GM21423 (cell line): ENCODE results near the gene NPB.
A peak's percentile ranks its signal among the peaks of the same experiment; 100 is the strongest.

Experiments
- ATAC-seq: cut with Tn5 transposase; IDR thresholded peaks from one replicate; pipeline ENCODE4 v1.9.1; 2021; ENCODE audit warnings: mild to moderate bottlenecking, moderate library complexity; ENCODE audit not compliant: unreplicated experiment

The NPB gene

DNA sequence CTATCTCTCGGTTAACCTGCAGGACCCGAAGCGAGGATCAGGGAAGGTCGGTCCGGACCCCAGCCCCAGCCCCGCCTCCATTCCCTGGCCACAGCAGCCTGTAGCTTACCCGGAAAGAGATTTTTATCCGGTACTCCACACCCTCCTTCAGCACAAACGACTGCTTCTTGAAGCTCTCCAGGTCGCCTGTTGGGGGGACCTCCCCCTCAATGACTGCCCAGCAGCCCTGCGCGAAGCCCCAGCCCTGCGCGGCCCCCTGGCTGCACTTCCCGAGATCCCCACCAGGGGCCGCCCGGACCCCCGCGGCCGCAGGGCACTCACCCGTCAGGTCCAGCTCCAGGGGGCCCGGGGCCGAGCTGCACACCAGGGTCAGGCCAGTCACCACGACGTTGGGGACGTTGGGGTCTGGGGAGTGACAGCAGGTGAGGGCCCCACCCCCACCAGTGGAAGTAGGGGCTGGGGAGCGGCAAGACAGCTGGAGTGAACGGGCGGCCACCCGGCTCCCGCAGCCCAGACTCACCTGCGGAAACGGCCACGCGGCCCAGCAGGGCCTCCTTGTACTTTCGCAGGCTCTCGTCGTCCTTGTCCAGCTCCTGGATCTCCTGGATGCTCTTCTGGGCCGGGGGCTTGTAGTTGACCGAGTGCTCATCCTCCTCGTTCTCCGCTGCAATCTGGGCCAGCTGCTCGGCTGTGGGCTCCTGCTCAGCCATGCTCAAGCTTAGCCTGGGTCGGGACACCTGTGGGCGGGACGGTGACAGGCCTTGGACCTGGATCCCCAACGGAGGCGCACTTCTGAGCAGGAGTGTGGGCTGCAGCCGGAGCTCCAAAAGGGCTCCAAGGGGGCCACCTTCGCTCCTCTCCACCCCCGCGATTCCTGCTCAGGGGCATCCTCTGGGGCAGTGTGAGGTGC, 32.6 kb upstream of the NPB start:
- no peak for ATAC-seq

DNA sequence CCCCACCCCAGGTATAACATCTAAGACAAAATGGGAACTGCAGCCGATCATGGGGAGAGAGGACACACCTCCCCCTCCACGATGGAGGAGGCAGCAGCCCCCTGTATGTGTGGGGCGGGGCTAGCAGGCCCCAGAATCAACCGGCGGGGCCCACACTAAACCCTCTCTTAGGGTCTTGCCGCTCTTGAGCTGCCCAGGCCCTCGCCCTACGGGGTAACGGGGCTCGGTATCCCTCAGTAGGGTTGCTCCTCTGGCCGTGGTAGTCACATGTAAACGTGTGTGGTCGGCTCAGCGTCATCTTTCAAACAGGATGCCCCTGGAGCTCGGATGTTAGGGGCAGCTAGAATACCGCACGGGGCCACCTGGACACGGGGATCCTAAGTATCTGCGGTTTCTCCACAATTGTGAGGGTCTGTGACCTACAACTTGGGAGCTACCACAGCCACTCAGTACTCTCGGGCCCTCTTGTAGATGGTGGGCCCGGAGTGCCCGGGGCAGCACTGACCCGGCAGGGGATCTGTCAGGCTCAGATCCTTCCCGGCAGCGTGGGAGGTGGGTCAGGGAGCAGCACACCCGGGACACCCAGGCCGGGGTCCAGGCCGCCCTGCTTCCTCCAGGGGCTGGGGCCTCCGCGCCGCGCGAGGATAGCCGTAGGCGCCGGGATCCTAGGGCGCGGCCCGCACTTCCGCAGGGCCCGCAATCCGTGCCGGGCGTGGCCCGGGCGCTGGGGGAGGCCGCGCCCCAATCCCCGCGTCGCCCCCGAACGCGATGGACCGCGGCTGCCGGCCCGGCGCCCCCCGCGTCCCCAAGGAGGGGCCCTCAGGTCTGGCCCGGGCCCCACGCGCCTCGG, 31.7 kb upstream of the NPB start:
- no peak for ATAC-seq

DNA sequence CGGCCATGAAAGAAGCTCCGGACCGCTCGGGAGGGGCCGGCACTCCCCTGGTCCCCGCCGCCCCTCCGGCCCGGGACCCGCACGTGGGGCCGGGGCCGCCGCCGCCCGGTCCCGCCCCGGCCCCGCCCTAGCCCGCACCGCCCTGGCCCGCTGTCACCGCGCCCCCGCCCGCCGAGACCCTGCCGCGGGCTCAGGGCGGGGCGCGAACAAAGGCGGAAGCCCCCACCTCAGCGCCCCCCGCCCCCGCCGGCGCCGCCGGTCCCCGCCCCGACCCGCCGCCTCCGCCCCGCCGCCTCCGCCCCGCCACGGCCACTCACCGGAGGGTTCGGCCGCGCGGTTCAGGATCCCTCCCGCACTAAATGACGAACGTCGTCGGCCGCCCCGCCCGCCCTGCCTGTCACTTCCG, 31.1 kb upstream of the NPB start, which contains the start of gene ARHGDIA:
TSS of gene ARHGDIA (minus strand) at position 357 of the 406 bp plus-strand sequence. CDS start 1,407 bp downstream, outside the sequence.
- ATAC-seq: peak; percentile 6

DNA sequence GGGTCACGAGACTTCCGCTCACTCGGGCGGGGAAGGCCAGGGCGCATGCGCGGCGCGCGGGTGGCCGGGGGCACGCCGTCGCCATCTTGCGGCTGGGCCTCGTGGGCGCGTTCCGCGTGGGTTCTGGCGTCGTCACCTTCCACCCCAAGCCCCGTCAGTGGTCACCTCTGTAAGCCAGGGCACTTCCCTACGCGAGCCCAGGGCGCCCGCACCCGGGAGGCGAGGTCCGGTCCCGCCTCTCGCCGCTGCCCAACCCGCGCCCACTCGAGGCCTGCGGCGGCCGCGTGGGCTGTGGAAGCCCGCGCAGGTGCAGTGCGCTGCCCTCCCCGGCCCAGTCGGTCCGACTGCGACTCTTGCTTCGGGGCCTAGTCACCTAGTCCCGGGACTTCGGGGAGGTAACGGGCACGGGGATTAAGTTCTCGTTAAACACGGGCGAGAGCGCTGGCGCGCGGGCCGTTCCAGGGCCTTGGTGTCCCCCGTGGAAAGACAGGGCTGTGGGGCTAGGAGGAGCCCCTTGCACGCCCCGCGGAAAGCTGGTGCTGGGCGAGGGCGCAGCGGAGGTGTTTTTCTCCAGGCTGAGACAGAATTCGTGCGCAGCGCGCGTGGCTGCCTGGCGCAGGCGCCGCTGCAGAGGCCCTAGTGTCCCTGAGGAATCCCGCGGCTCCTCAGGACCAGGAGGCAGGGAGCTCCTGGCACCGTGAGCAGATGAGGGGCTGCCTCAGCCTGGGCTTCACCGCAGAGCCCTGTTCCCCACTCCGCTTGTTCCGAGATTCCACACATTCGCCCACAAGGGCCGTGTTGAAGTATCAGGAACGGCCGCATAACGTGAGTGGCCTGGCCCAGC, 30.4 kb upstream of the NPB start:
- ATAC-seq: peak; percentile 52

DNA sequence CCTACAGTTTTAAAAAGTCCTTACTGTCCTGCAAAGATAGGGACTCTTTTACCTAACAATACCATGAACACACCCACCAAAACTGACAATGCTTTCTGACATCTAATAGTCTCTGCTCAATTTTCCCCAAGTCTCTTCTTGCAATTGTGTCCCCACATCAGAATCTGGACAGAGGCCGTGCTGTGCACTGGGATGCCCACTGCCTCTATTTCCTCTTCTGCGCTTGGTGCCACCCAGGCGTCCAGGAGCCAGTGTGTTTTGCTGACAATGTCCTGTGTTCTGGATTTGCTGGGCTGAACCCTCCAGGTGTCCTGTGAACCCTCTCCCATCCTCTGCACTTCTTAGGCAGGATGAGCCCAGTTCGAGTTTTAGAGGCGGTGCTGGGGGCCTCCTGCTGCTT, 24.5 kb upstream of the NPB start:
- no peak for ATAC-seq

DNA sequence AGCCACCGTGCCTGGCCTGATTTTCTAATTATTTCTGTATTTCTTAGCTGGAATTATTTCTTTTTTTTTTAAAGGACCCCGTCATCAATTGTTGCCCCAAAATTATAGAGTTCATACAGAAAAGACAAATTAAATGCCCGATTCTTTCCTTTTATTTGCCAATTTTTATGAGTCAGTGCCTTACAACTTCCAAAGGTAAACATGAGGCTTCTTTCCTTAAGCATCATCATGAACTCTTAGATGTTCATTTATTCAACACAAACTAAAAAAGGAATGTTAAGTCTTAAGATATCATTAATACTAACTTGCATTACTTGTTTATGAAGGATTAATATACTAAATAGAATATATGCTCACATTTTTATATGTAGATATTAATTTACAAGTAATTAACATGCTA, 23.7 kb upstream of the NPB start:
- ATAC-seq: no peak

DNA sequence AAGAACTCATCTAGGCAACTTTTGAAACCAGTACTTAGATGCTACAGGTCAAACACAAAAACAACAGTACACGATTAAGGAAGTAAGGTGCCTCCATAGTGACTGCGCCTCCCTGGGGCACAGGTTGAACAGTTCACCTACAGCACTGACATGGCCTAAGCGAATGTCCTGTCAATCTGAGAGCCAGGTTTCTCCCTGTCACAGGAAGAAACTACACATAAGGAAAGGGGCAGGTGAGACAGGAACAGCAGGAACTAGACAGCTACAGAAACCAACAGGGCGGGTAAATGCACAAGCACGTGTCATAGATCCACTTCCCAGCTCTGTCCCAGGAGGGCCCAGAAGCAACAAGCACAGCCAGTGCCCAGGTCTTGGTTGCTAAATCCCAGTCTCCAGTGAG, 22.9 kb upstream of the NPB start:
- ATAC-seq: no peak

DNA sequence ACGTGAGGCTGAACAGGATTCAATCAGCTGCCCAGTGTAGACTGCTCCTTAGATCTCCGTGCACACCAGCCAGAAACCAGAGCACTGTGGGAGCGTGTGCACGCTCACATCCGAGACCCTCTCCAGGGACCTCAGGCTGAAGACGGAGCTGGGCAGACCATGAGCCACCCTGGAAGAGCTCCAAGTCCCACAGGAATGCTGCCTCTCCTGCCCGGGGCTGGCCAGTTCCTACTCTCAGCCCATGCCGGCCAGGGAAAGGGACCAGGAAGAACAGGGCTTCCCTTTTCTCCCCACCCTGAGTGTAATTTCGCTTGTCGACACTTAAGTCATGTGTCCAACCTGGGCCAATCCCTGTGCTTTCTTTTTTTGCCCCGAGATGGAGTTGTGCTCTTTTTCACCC, 17.5 kb upstream of the NPB start:
- ATAC-seq: no peak

DNA sequence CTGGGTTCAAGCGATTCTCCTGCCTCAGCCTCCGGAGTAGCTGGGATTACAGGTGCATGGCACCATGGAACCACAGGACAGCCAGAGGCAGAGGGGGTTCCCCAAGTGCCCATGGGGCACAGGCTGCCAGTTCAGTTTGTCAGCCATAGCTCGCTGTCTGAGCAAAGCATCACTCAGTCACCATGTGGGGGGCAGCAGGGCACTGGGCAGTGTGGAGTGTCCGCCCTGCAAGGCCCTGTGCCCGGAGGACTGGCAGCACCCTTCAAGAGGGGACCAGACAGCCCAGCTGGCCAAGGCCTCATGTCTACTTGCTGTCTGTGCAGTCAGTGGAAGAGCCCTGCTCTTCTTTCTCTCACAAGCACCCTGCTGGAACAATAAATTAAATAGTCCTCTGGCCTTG, 17.1 kb upstream of the NPB start:
- ATAC-seq: no peak

DNA sequence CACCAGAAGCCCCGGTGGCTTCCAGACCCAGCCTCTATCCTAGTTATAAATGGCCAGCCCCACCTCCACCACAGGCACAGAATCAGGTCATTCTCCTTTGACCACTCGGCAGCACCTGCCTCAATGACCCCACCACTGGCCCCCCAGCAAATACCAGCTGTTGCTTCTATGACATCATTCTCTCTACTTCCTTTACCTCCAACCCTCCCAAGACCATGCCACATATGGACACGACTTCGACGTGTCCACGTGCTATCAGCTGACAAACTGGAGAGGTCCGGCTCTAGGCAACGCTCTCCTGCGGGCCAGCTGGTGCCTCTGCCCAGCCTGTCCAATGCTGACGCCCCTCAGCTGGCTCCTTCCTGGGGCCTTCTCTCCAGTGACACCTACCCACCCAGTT, 16.6 kb upstream of the NPB start:
- ATAC-seq: no peak

DNA sequence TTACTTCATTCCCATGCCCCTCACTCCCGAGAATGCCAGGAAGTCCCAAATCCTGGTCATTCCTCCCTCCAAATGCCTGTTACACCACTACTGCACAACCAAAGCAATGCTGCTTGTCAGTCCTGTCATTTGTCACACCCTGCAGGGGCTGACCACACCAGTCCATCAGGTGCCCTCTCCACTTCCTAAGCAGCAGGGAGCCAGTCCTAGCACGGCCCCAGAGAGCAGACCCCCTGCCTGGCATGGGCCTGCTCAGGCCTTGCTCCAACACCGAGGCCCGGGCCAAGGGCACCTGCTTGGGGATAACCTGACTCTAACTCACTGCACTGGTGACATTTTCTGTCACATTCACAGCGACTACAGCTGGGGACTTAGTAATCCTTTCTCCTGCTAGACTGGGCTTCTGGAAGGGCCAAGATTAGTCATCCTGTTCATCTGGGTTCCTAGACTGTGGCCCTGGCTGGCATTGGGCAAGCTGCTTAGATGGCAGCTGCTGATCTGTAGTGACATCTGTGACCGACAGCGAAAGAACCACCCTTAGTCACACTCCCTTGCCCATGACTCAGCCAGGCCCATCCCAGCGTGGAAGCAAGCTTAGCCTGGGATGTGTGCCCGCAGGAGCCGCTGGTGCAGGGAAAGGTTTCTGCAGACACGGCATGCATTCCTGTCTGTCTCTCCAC, 16.0 kb upstream of the NPB start:
- no peak for ATAC-seq

DNA sequence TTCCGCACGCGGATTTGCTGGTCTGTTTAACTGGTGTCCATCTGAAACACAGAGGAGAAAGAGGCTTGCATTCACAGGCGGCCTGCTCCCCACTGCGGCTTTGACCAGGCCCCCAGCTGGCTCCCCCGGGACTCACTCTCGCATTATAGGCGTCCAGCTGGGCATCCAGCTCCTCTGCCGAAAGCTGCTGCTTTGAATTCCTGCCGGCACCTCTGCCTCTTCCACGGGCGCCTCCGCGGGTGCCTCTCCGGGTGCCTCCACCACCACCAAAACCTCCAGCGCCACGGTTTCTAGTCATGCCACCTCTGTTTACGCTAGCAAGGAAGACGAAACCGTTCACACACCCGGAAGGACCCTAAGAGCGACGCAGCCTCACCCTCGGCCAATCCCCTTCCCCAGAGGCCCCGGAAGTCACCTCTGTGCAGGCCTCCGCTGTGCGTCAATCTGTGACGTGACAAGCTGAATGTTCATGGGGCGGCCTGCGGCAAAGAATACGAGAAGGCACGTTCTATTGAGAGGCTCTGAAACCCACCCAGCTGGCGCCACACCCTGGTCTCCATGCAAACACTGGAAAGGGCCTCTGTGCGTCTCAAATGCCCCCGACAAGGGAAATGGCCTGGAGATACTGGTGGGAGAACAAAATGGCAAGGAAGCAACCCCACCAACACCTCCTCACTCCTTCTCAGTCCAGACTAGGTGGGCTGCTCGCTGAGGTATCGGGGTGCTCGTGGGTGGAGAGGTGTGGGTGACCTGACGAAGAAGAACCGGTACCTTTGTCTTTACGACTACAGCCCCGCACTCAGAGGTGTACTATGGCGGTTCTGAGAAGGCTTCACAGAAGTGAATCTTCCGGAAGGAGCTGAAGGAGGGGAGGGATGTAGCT, 13.7 kb upstream of the NPB start:
- no peak for ATAC-seq

DNA sequence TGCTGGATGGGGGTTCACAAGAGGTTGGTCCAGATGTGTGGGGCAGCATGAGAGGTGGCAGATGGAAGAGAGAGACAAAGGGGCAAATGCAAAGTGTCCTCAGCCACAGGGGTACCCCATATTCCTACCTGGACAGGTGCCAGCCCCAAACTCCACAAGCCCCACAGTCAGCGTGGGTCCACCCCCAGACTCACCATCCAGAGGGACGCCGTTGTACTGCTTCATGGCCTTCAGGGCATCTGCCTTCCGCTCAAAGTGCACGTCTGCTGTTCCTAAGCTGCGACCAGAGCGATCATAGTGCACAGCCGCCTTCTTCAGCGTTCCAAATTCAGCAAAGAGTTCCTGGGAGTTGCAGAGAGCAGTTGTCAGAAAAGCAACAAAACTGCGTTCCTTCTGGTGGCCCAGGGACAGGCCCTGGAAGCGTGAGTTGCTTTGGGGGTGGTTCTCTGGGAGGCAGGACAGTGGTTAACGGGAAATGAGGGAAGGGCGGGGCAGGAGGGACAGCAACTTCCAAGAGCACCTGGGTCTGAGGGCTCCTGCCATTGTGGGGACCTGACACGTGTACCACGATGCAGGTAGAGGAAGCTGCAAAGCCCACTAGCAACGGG, 12.9 kb upstream of the NPB start:
- no peak for ATAC-seq

DNA sequence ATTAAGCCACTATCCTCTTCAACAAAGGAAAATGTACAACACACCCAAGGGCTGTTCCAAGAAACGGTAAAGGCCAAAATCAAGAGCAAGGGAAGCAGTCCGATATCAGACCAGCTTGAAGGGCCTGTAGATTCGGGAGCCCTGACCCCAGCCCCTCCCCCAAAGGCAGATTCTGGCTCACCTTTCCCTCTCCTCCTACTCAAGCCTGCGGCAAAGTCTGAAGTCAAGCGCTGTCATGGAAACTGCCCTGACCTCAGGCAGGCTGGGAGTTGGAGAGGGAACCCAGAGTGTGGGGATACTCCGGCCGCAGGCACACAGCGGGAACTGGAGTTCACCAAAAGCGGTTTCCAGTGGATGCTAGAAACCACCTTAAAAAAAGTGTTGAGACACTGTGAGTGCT, 12.4 kb upstream of the NPB start:
- no peak for ATAC-seq

DNA sequence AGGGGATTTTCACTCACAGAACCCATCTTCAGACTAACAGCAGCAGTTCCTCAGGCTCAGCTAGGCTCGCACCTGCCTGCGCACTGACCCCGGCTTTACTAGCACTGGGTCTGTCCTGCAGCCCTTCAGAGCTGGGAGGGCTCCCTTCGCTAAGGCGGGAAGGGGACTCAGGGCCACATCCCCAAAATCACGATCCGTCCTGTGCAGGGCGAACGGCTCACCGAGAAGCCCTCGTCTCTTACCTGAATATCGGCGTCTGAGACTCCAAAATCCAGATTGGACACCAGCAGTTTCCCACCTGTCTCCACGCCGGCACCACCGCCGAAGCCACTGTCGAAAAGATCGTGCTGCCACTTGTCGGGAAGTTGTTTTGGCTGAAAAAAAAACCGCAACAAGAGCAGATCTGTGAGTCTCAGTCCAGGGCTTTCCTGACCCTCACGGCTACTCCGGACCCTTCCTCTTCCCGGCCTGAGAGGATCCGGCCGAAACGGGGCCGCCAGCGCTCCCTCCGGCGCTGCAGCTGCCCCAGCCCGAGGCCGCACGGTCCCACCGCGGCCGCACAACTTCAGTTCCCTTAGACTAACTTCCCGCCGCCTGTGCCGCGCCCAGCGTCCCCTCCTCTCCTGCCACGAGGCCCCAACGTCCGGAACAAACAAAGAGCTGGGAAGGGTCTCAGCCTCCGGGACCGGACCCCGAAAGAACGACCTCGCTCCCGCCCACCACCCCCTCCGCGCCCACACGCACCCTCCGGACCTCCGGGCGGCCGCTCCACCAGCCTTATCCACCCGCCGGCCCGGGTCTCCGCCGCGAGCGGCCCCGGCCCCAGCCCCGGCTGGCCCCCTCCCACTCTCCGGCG, 11.4 kb upstream of the NPB start:
- ATAC-seq: peak; percentile 24

DNA sequence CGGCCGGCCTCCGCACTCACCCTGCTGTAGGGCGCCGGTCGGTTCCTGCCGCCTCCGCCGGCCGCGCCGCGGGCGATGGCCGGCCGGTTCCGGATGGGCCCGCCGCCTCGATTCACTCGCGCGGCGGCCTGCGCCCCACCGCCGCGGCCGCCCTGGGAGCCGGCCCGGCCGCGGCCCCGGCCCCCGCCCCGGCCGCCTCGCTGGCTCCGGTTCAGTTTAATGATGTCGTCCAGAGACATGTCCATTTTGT, 10.8 kb upstream of the NPB start:
- ATAC-seq: no peak

DNA sequence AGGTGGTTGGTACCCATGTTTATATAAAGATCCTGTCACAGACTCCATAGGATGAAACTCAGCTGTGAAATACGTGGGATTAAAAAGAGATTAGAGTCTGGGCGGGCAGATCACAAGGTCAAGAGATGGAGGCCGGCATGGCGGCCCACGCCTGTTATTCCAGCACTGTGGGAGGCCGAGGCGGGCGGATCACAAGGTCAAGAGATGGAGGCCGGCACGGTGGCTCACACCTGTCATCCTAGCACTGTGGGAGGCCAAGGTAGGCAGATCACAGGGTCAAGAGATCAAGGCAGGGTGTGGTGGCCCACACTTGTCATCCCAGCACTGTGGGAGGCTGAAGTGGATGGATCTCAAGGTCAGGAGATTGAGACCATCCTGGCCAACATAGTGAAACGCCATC, 6.6 kb upstream of the NPB start:
- ATAC-seq: no peak
